OCI-LY1 (cell line): ENCODE results near the gene CARS2.
"Not testable (repeated sequence)": the region's sequence is repeated elsewhere in the genome, so short reads cannot be mapped to it uniquely, and the experiment has no call there.

Source experiments
- H2AFZ ChIP-seq: fragments of 200-600 bp; sonication (generic), shearing (Covaris generic); 2 replicates; pipeline ENCODE4 v1.6.0; 2014; ENCODE audit warnings: antibody characterized with exemption, mild to moderate bottlenecking, low read length
- H3F3A ChIP-seq: fragments of 200-600 bp; sonication (generic), shearing (Covaris generic); 2 replicates; pipeline ENCODE4 v1.6.0; 2014; ENCODE audit warnings: mild to moderate bottlenecking, antibody characterized with exemption, low read length, moderate library complexity; ENCODE audit not compliant: insufficient read depth
- H3K27ac ChIP-seq: fragments of 200-600 bp; sonication (generic); 2 replicates; pipeline ENCODE4 v1.5.1; 2014; ENCODE audit warnings: low read length, mixed run types, mild to moderate bottlenecking, low read depth; ENCODE audit not compliant: poor library complexity, severe bottlenecking
- H3K27me3 ChIP-seq: fragments of 200-600 bp; sonication (generic); 2 replicates; pipeline ENCODE4 v1.6.0; 2014; ENCODE audit warnings: antibody characterized with exemption, mild to moderate bottlenecking, low read length, moderate library complexity; ENCODE audit not compliant: insufficient read depth
- H3K36me3 ChIP-seq: fragments of 200-600 bp; sonication (generic); 2 replicates; pipeline ENCODE4 v1.6.1; 2014; ENCODE audit warnings: mild to moderate bottlenecking, antibody characterized with exemption, low read length, moderate library complexity, mixed read lengths; ENCODE audit not compliant: insufficient read depth
- H3K4me1 ChIP-seq: fragments of 200-600 bp; sonication (generic); 2 replicates; pipeline ENCODE4 v1.5.1; 2014; ENCODE audit warnings: mild to moderate bottlenecking, low read length, moderate library complexity; ENCODE audit not compliant: insufficient read depth, severe bottlenecking
- H3K4me2 ChIP-seq: fragments of 200-600 bp; sonication (generic), shearing (Covaris generic); 2 replicates; pipeline ENCODE4 v1.6.1; 2014; ENCODE audit warnings: low read length
- H3K4me3 ChIP-seq: fragments of 200-600 bp; sonication (generic); 2 replicates; pipeline ENCODE4 v1.5.1; 2014; ENCODE audit warnings: low read length, low read depth, mild to moderate bottlenecking, mixed read lengths; ENCODE audit not compliant: poor library complexity, severe bottlenecking
- H3K79me2 ChIP-seq: fragments of 200-600 bp; shearing (Covaris generic); 2 replicates; pipeline ENCODE4 v1.6.1; 2016; ENCODE audit warnings: mixed run types, low read length, mixed read lengths; ENCODE audit not compliant: insufficient read depth
- H3K9ac ChIP-seq: fragments of 200-600 bp; sonication (generic), shearing (Covaris generic); 2 replicates; pipeline ENCODE4 v1.6.1; 2014; ENCODE audit warnings: mild to moderate bottlenecking, low read length, mixed read lengths
- H3K9me2 ChIP-seq: fragments of 200-600 bp; sonication (generic), shearing (Covaris generic); 2 replicates; pipeline ENCODE4 v1.6.1; 2014; ENCODE audit warnings: low read depth, mild to moderate bottlenecking, low read length, mixed read lengths
- H3K9me3 ChIP-seq: fragments of 200-600 bp; shearing (Covaris generic); 2 replicates; pipeline ENCODE4 v1.6.1; 2014; ENCODE audit warnings: low read length, mixed read lengths
- H4K20me1 ChIP-seq: fragments of 200-600 bp; sonication (generic), shearing (Covaris generic); 2 replicates; pipeline ENCODE4 v1.6.0; 2016; ENCODE audit warnings: mild to moderate bottlenecking, low read length; ENCODE audit not compliant: insufficient read depth
- CTCF ChIP-seq: fragments of 200-600 bp; sonication (generic), shearing (Covaris generic); IDR thresholded peaks from 2 replicates; pipeline ENCODE4 v1.5.1; 2017; ENCODE audit warnings: mild to moderate bottlenecking, antibody characterized with exemption, low read length, moderate library complexity, mixed read lengths
- EZH2 ChIP-seq: fragments of 200-600 bp; sonication (generic), shearing (Covaris generic); IDR thresholded peaks from 2 replicates; pipeline ENCODE4 v1.8.0; 2017; ENCODE audit warnings: borderline replicate concordance, mixed run types, mild to moderate bottlenecking, antibody characterized with exemption, low read length, moderate library complexity, mixed read lengths

Gene CARS2

GRCh38 chr13:110610955-110611595 is 94.8 kb downstream of the CARS2 start:
- Histone ChIP-seq H3K9ac (no peak overlapping the region), H3K4me1 (peaks cover 6% of the 10 kb centered on the region), H3K4me3 (peak overlapping the region; percentile 4), H3K9me3 (no peaks in the 10 kb centered on the region), H3K9me2 (no peaks in the 10 kb centered on the region), H3F3A (no peaks in the 10 kb centered on the region), H3K27ac (no peak overlapping the region), H3K27me3 (no peaks in the 10 kb centered on the region), H2AFZ (no peak overlapping the region), H3K36me3 (no peaks in the 10 kb centered on the region), H3K79me2 (peaks cover 1% of the 10 kb centered on the region), H3K4me2 (peak overlapping the region; percentile 10; the same call in 1 of the 2 replicates), H4K20me1 (no peaks in the 10 kb centered on the region)
- TF ChIP-seq CTCF, result no peak
- TF ChIP-seq EZH2, result no peak

- Histone ChIP-seq H2AFZ (no peak overlapping the region), H3K9ac (no peak overlapping the region)
- TF ChIP-seq CTCF (no peak), EZH2 (no peak)
Measured at GRCh38 chr13:110607675-110608224, 98.2 kb downstream of the CARS2 start.

GRCh38 chr13:110606281-110606680 is 99.6 kb downstream of the CARS2 start:
- not testable (repeated sequence) for H3K36me3 ChIP-seq, H3K4me2 ChIP-seq, H3K4me1 ChIP-seq, H3K27ac ChIP-seq, H3K27me3 ChIP-seq, H4K20me1 ChIP-seq, H3K4me3 ChIP-seq, H3F3A ChIP-seq, H3K9me2 ChIP-seq, H3K79me2 ChIP-seq, H3K9ac ChIP-seq, H2AFZ ChIP-seq, H3K9me3 ChIP-seq

More at GRCh38 chr13:110607675-110608224, 98.2 kb downstream of the CARS2 start:
- no peaks in the 10 kb centered on the region for H3K27me3 ChIP-seq
- H4K20me1 ChIP-seq, result no peaks in the 10 kb centered on the region
- H3K9me2 ChIP-seq, result no peaks in the 10 kb centered on the region
- no peak overlapping the region for H3K27ac ChIP-seq
- no peaks in the 10 kb centered on the region for H3K9me3 ChIP-seq
- H3K4me1 ChIP-seq, result no peaks in the 10 kb centered on the region
- no peak overlapping the region for H3K4me3 ChIP-seq
- H3F3A ChIP-seq, result no peaks in the 10 kb centered on the region
- H3K4me2 ChIP-seq, result no peak overlapping the region
- no peaks in the 10 kb centered on the region for H3K79me2 ChIP-seq
- no peaks in the 10 kb centered on the region for H3K36me3 ChIP-seq

GRCh38 chr13:110605132-110605531 is 100.8 kb downstream of the CARS2 start:
- no peak for TF ChIP-seq EZH2
- no peak for TF ChIP-seq CTCF
- Histone ChIP-seq H3K27ac (no peak overlapping the region), H3K4me2 (no peak overlapping the region), H4K20me1 (no peaks in the 10 kb centered on the region), H3K9me2 (no peaks in the 10 kb centered on the region), H3K27me3 (no peaks in the 10 kb centered on the region), H3K9ac (no peak overlapping the region), H3K4me3 (no peak overlapping the region), H3K9me3 (no peaks in the 10 kb centered on the region), H3F3A (no peaks in the 10 kb centered on the region), H3K36me3 (no peaks in the 10 kb centered on the region), H3K4me1 (no peaks in the 10 kb centered on the region), H2AFZ (no peak overlapping the region), H3K79me2 (no peaks in the 10 kb centered on the region)
